H9 (cell line): ENCODE measurements around the gene MRPS18A. TPM values are rescaled to one million over a fixed set of nuclear protein-coding genes. Genes with fewer than 3 reads are reported as not detected.

Experiments
- DNase-seq: peaks from one replicate; pipeline ENCODE4 v3.0.0-alpha.2; 2017
- H2AFZ ChIP-seq: one replicate; pipeline ENCODE4 v1.6.1; 2013; ENCODE audit warnings: mild to moderate bottlenecking, low read length, control low read depth, moderate library complexity
- H2AK5ac ChIP-seq: 2 replicates; pipeline ENCODE4 v1.6.1; 2013; ENCODE audit warnings: low read length, control low read depth, mixed read lengths; ENCODE audit not compliant: insufficient read length
- H2BK120ac ChIP-seq: one replicate; pipeline ENCODE4 v1.6.1; 2013; ENCODE audit warnings: low read depth, mild to moderate bottlenecking, low read length, control low read depth, inconsistent platforms; ENCODE audit not compliant: poor library complexity, severe bottlenecking
- H2BK12ac ChIP-seq: 2 replicates; pipeline ENCODE4 v1.6.1; 2013; ENCODE audit warnings: low read length, control low read depth, mixed read lengths, low read depth; ENCODE audit not compliant: insufficient read length
- H2BK15ac ChIP-seq: 2 replicates; pipeline ENCODE4 v1.6.1; 2013; ENCODE audit warnings: low read depth, low read length, control low read depth
- H2BK20ac ChIP-seq: one replicate; pipeline ENCODE4 v1.6.1; 2013; ENCODE audit warnings: low read depth, mild to moderate bottlenecking, low read length, control low read depth, inconsistent platforms; ENCODE audit not compliant: poor library complexity, severe bottlenecking
- H2BK5ac ChIP-seq: 2 replicates; pipeline ENCODE4 v1.6.1; 2013; ENCODE audit warnings: low read length, control low read depth, mixed read lengths; ENCODE audit not compliant: insufficient read length
- H3K14ac ChIP-seq: 2 replicates; pipeline ENCODE4 v1.6.1; 2013; ENCODE audit warnings: low read length, control low read depth; ENCODE audit not compliant: insufficient read depth
- H3K18ac ChIP-seq: 2 replicates; pipeline ENCODE4 v1.6.1; 2013; ENCODE audit warnings: low read depth, mild to moderate bottlenecking, mixed read lengths, low read length, control low read depth; ENCODE audit not compliant: insufficient read length
- H3K23ac ChIP-seq: 2 replicates; pipeline ENCODE4 v1.6.1; 2013; ENCODE audit warnings: low read length, control low read depth, mixed read lengths, low read depth; ENCODE audit not compliant: insufficient read length
- H3K23me2 ChIP-seq: 2 replicates; pipeline ENCODE4 v1.6.1; 2013; ENCODE audit warnings: low read depth, mild to moderate bottlenecking, mixed read lengths, low read length, control low read depth; ENCODE audit not compliant: insufficient read length, poor library complexity, severe bottlenecking
- H3K27ac ChIP-seq: 2 replicates; pipeline ENCODE4 v1.5.1; 2013; ENCODE audit warnings: low read length, control low read depth, mixed read lengths, low read depth; ENCODE audit not compliant: insufficient read length
- H3K27me3 ChIP-seq: 2 replicates; pipeline ENCODE4 v1.6.1; 2013; ENCODE audit warnings: low read length, control low read depth, inconsistent platforms; ENCODE audit not compliant: insufficient read depth
- H3K4ac ChIP-seq: 2 replicates; pipeline ENCODE4 v1.6.1; 2013; ENCODE audit warnings: low read depth, mild to moderate bottlenecking, control low read depth, inconsistent platforms, low read length, moderate library complexity
- H3K4me1 ChIP-seq: 2 replicates; pipeline ENCODE4 v1.6.1; 2013; ENCODE audit warnings: low read length, control low read depth, inconsistent platforms; ENCODE audit not compliant: insufficient read depth
- H3K4me2 ChIP-seq: 2 replicates; pipeline ENCODE4 v1.6.1; 2013; ENCODE audit warnings: low read length, control low read depth, mixed read lengths; ENCODE audit not compliant: insufficient read length, insufficient read depth
- H3K56ac ChIP-seq: 2 replicates; pipeline ENCODE4 v1.6.1; 2013; ENCODE audit warnings: low read depth, mild to moderate bottlenecking, mixed read lengths, low read length, control low read depth; ENCODE audit not compliant: insufficient read length
- H3K79me1 ChIP-seq: 2 replicates; pipeline ENCODE4 v1.6.1; 2013; ENCODE audit warnings: low read depth, mild to moderate bottlenecking, moderate library complexity, low read length, control low read depth, inconsistent platforms; ENCODE audit not compliant: insufficient read depth, poor library complexity, severe bottlenecking
- H3K79me2 ChIP-seq: 2 replicates; pipeline ENCODE4 v1.6.1; 2013; ENCODE audit warnings: low read length, control low read depth, inconsistent platforms; ENCODE audit not compliant: insufficient read depth
- H3K9ac ChIP-seq: 2 replicates; pipeline ENCODE4 v1.6.1; 2013; ENCODE audit warnings: low read length, control low read depth, mixed read lengths; ENCODE audit not compliant: insufficient read length; ENCODE audit errors: extremely low read depth
- H3K9me3 ChIP-seq: one replicate; pipeline ENCODE4 v1.6.1; 2013; ENCODE audit warnings: low read depth, low read length, inconsistent platforms; ENCODE audit not compliant: control insufficient read depth
- H3T11ph ChIP-seq: one replicate; pipeline ENCODE4 v1.6.1; 2013; ENCODE audit warnings: mild to moderate bottlenecking, low read length, control low read depth, inconsistent platforms
- H4K20me1 ChIP-seq: one replicate; pipeline ENCODE4 v1.6.1; 2013; ENCODE audit not compliant: control insufficient read depth, insufficient read length, insufficient read depth
- H4K5ac ChIP-seq: 2 replicates; pipeline ENCODE4 v1.6.1; 2013; ENCODE audit warnings: low read depth, mild to moderate bottlenecking, mixed read lengths, low read length, control low read depth; ENCODE audit not compliant: insufficient read length
- H4K8ac ChIP-seq: replicated peaks from 2 replicates; pipeline ENCODE4 v1.6.1; 2013; ENCODE audit warnings: low read length, control low read depth, mixed read lengths, low read depth; ENCODE audit not compliant: insufficient read length
- H4K91ac ChIP-seq: 2 replicates; pipeline ENCODE4 v1.6.1; 2013; ENCODE audit warnings: low read depth, mild to moderate bottlenecking, moderate library complexity, mixed read lengths, low read length, control low read depth; ENCODE audit not compliant: insufficient read length
- H3K27ac Mint-ChIP-seq, 3 experiments: 2 replicates in 2 of 3; 3 replicates in 1 of 3; pipeline ENCODE4 v1.8.0; 2020 to 2021; ENCODE audit warnings: mixed read lengths in 3 of 3, mild to moderate bottlenecking in 1 of 3, moderate library complexity in 1 of 3
- H3K27me3 Mint-ChIP-seq: 2 replicates; pipeline ENCODE4 v1.8.0; 2021; ENCODE audit warnings: low read depth, mild to moderate bottlenecking, moderate library complexity, mixed read lengths
- H3K36me3 Mint-ChIP-seq, 3 experiments: 2 replicates in 2 of 3; 3 replicates in 1 of 3; pipeline ENCODE4 v1.8.0; 2020 to 2021; ENCODE audit warnings: low read depth in 3 of 3, mixed read lengths in 3 of 3; ENCODE audit not compliant: insufficient read depth in 1 of 3
- H3K4me1 Mint-ChIP-seq, 2 experiments: 2 replicates each; pipeline ENCODE4 v1.8.0; 2020; ENCODE audit warnings: mixed read lengths in 2 of 2
- H3K4me3 Mint-ChIP-seq, 2 experiments: 2 replicates in 1 of 2; 3 replicates in 1 of 2; pipeline ENCODE4 v1.8.0; 2020 to 2021; ENCODE audit warnings: mild to moderate bottlenecking in 2 of 2, mixed read lengths in 2 of 2, moderate library complexity in 1 of 2
- H3K9me3 Mint-ChIP-seq, 2 experiments: 2 replicates in 1 of 2; 3 replicates in 1 of 2; pipeline ENCODE4 v1.8.0; 2020; ENCODE audit warnings: mild to moderate bottlenecking in 2 of 2, mixed read lengths in 2 of 2, moderate library complexity in 1 of 2
- WGBS: extraction: QIAGEN DNeasy Blood & Tissue Kit; methylation state at CpG from one replicate; pipeline ENCODE4 v1.1.7; 2013; ENCODE audit warnings: missing lambda C conversion rate, low lambda C conversion rate, mixed read lengths; ENCODE audit not compliant: insufficient read length; ENCODE audit errors: extremely low coverage; 5-methylcytosine and 5-hydroxymethylcytosine counted together
- total RNA-seq: library from RNA; stranded (reverse); gene quantifications from 2 replicates; pipeline ENCODE4 v1.2.1, GENCODE V29; 2021
- TF ChIP-seq, protein P1 (sequence below): fragments of 200-600 bp; sonication (generic); conservative IDR thresholded peaks from 3 replicates; pipeline ENCODE4 v1.8.0; 2021; ENCODE audit warnings: antibody characterized with exemption, mild to moderate bottlenecking

The MRPS18A gene
- total RNA-seq, 1 experiment from 2014 or later = 65.1 TPM

DNA sequence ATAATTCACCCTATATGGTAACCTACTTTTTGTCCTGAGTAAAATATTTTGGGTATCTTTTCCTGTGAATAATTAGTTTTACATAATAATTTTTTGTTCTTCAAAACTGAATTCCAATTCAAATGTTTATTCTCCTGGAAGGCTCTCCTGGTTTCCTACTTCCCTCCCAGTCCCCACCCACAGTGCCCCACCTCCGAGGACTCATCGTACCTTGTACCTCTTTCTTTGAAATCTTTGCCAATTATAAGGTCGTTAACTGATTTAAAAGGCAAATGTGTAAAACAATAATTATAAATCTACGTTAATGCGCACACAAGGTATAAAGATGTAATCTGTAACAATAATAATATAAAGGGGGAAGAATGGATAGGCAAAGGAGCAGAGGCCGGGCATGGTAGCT is 41.9 kb upstream of the MRPS18A start:
- WGBS = no CpG with 5 or more reads among the region's 6 CpGs
- Histone ChIP-seq H4K8ac (no peak overlapping the region), H3K9me3 (no peaks in the 10 kb centered on the region), H2BK20ac (no peak overlapping the region), H4K91ac (no peak overlapping the region), H2BK15ac (no peak overlapping the region), H2AFZ (no peak overlapping the region), H2BK120ac (no peak overlapping the region), H3K56ac (no peak overlapping the region), H3K4ac (no peak overlapping the region), H3K4me2 (no peak overlapping the region), H3K27me3 (no peaks in the 10 kb centered on the region), H4K20me1 (no peaks in the 10 kb centered on the region), H3K79me1 (no peaks in the 10 kb centered on the region), H3K14ac (no peak overlapping the region), H3K4me1 (no peaks in the 10 kb centered on the region), H3K27ac (no peak overlapping the region), H3K18ac (no peak overlapping the region), H2BK12ac (no peak overlapping the region), H2BK5ac (no peak overlapping the region), H2AK5ac (no peak overlapping the region), H3T11ph (no peak overlapping the region), H3K23ac (no peak overlapping the region), H3K79me2 (no peaks in the 10 kb centered on the region), H3K9ac (no peak overlapping the region), H3K23me2 (no peaks in the 10 kb centered on the region), H4K5ac (no peak overlapping the region)
- H3K27me3 Mint-ChIP-seq = peaks cover 3% of the 10 kb centered on the region
- peaks cover 14 to 15% of the 10 kb centered on the region in 2 experiments for H3K9me3 Mint-ChIP-seq
- H3K4me3 Mint-ChIP-seq = no peak overlapping the region
- H3K4me1 Mint-ChIP-seq = peaks cover 7 to 14% of the 10 kb centered on the region in 2 experiments
- TF ChIP-seq, protein P1, sequence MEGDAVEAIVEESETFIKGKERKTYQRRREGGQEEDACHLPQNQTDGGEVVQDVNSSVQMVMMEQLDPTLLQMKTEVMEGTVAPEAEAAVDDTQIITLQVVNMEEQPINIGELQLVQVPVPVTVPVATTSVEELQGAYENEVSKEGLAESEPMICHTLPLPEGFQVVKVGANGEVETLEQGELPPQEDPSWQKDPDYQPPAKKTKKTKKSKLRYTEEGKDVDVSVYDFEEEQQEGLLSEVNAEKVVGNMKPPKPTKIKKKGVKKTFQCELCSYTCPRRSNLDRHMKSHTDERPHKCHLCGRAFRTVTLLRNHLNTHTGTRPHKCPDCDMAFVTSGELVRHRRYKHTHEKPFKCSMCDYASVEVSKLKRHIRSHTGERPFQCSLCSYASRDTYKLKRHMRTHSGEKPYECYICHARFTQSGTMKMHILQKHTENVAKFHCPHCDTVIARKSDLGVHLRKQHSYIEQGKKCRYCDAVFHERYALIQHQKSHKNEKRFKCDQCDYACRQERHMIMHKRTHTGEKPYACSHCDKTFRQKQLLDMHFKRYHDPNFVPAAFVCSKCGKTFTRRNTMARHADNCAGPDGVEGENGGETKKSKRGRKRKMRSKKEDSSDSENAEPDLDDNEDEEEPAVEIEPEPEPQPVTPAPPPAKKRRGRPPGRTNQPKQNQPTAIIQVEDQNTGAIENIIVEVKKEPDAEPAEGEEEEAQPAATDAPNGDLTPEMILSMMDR = no peak
- H3K27ac Mint-ChIP-seq = no peak overlapping the region
- peaks cover 0 to 12% (median 0%) of the 10 kb centered on the region in 3 experiments; a peak in 3 of 7 replicates for H3K36me3 Mint-ChIP-seq
- no peak for DNase-seq
